H1 (cell line): Measurements from ENCODE around the gene GPR87. TPM values are rescaled to one million over a fixed set of nuclear protein-coding genes. Genes with fewer than 3 reads are reported as not detected.

ENCODE experiments used
- CTCF ChIA-PET: fragments of 300-600 bp; sonication (Branson Sonifier 250); formaldehyde crosslinking; loops from one replicate; lab custom pipeline; 2021; ENCODE audit not compliant: partially characterized antibody; lab: Charles Lee
- POLR2A ChIA-PET: fragments of 300-600 bp; sonication (Branson Sonifier 250); formaldehyde crosslinking; loops from one replicate; lab custom pipeline; 2021; ENCODE audit warnings: inconsistent platforms; ENCODE audit not compliant: partially characterized antibody; lab: Charles Lee
- DNase-seq, 2 experiments: peaks; one replicate each; pipeline versions ENCODE4 v3.0.0 to v3.0.0-alpha.2; 2010 to 2022; ENCODE audit warnings: low spot score in 2 of 2, low read depth in 1 of 2, mixed read lengths in 1 of 2
- FAIRE-seq: peaks from 2 replicates; lab custom pipeline; 2011; peaks lifted over from hg19 to GRCh38; lab: Jason Lieb, UNC
- H2AFZ ChIP-seq: 2 replicates; pipeline ENCODE4 v1.8.1; 2012; ENCODE audit warnings: low read length, inconsistent platforms
- H2AK5ac ChIP-seq: 2 replicates; pipeline ENCODE4 v1.6.1; 2013; ENCODE audit warnings: low read depth, low read length
- H2BK120ac ChIP-seq: replicated peaks from 2 replicates; pipeline ENCODE3; 2013; ENCODE audit warnings: low read depth, low read length, inconsistent platforms
- H2BK12ac ChIP-seq: 2 replicates; pipeline ENCODE4 v1.6.1; 2013; ENCODE audit warnings: low read depth, low read length
- H2BK15ac ChIP-seq: 2 replicates; pipeline ENCODE4 v1.6.1; 2013; ENCODE audit warnings: low read length
- H2BK20ac ChIP-seq: 2 replicates; pipeline ENCODE4 v1.6.1; 2013; ENCODE audit warnings: low read length
- H2BK5ac ChIP-seq: 2 replicates; pipeline ENCODE4 v1.6.1; 2013; ENCODE audit warnings: low read depth, low read length
- H3K14ac ChIP-seq: 2 replicates; pipeline ENCODE4 v1.6.1; 2013; ENCODE audit warnings: inconsistent platforms; ENCODE audit not compliant: insufficient read length
- H3K18ac ChIP-seq: 2 replicates; pipeline ENCODE4 v1.6.1; 2013; ENCODE audit warnings: low read length; ENCODE audit errors: extremely low read depth
- H3K23ac ChIP-seq: 2 replicates; pipeline ENCODE4 v1.6.1; 2013; ENCODE audit warnings: inconsistent platforms; ENCODE audit not compliant: insufficient read length
- H3K23me2 ChIP-seq: 2 replicates; pipeline ENCODE4 v1.6.1; 2013; ENCODE audit warnings: low read depth, low read length
- H3K27ac ChIP-seq: 2 replicates; pipeline ENCODE4 v1.6.1; 2011; ENCODE audit warnings: low read depth, low read length, inconsistent platforms
- H3K27me3 ChIP-seq, 4 experiments: replicated peaks in 1 of 4; 1 replicate in 1 of 4; 2 replicates in 3 of 4; pipeline versions ENCODE4 v1.6.1 to v1.8.1; 2011 to 2013; ENCODE audit warnings: low read length in 3 of 4, mild to moderate bottlenecking in 3 of 4, inconsistent platforms in 2 of 4, mixed read lengths in 2 of 4, moderate library complexity in 1 of 4; ENCODE audit not compliant: control insufficient read depth in 3 of 4, insufficient read depth in 3 of 4; ENCODE audit errors: extremely low read depth in 1 of 4
- H3K36me3 ChIP-seq, 4 experiments: 2 replicates each; pipeline versions ENCODE4 v1.6.1 to v1.8.1; 2011 to 2013; ENCODE audit warnings: mild to moderate bottlenecking in 4 of 4, low read length in 3 of 4, moderate library complexity in 2 of 4, control low read depth in 1 of 4, inconsistent platforms in 1 of 4; ENCODE audit not compliant: insufficient read depth in 4 of 4, control insufficient read depth in 2 of 4
- H3K4ac ChIP-seq: replicated peaks from 2 replicates; pipeline ENCODE3; 2013; ENCODE audit warnings: low read length, low read depth, mixed read lengths, inconsistent platforms; ENCODE audit not compliant: insufficient read length
- H3K4me1 ChIP-seq, 4 experiments: replicated peaks in 1 of 4; 1 replicate in 1 of 4; 2 replicates in 3 of 4; pipeline versions ENCODE4 v1.6.1 to v1.8.1; 2011 to 2013; ENCODE audit warnings: low read length in 3 of 4, inconsistent platforms in 2 of 4, mixed read lengths in 1 of 4; ENCODE audit not compliant: insufficient read depth in 4 of 4, control insufficient read depth in 3 of 4
- H3K4me2 ChIP-seq, 2 experiments: 2 replicates each; pipeline versions ENCODE4 v1.6.1 to v1.8.1; 2011 to 2013; ENCODE audit warnings: low read depth in 2 of 2, low read length in 2 of 2, control low read depth in 1 of 2, inconsistent platforms in 1 of 2, mild to moderate bottlenecking in 1 of 2; ENCODE audit not compliant: insufficient read depth in 1 of 2
- H3K4me3 ChIP-seq, 4 experiments: fragments of 200-600, 300-600 bp in 1 of 4; sonication (generic), shearing (Covaris generic), sonication (Bioruptor Twin) in 1 of 4; 2 replicates each; pipeline versions ENCODE4 v1.5.1 to v1.8.1; 2011 to 2016; ENCODE audit warnings: low read length in 4 of 4, low read depth in 3 of 4, control low read depth in 2 of 4, inconsistent platforms in 2 of 4, mild to moderate bottlenecking in 2 of 4, mixed read lengths in 1 of 4, moderate library complexity in 1 of 4; ENCODE audit not compliant: insufficient read depth in 2 of 4; ENCODE audit errors: extremely low read depth in 1 of 4
- H3K56ac ChIP-seq: replicated peaks from 2 replicates; pipeline ENCODE3; 2013; ENCODE audit warnings: low read depth, mild to moderate bottlenecking, mixed read lengths, low read length, inconsistent platforms; ENCODE audit not compliant: insufficient read length
- H3K79me1 ChIP-seq: 2 replicates; pipeline ENCODE4 v1.6.1; 2013; ENCODE audit warnings: low read depth, low read length, control low read depth
- H3K79me2 ChIP-seq, 2 experiments: 2 replicates each; pipeline versions ENCODE4 v1.6.1 to v1.8.1; 2012 to 2013; ENCODE audit warnings: low read length in 2 of 2, mild to moderate bottlenecking in 2 of 2, inconsistent platforms in 1 of 2; ENCODE audit not compliant: insufficient read depth in 2 of 2, control insufficient read depth in 1 of 2
- H3K9ac ChIP-seq, 4 experiments: replicated peaks in 1 of 4; 1 replicate in 1 of 4; 2 replicates in 3 of 4; pipeline versions ENCODE4 v1.6.1 to v1.8.1; 2011 to 2013; ENCODE audit warnings: low read depth in 3 of 4, low read length in 3 of 4, control low read depth in 2 of 4, mild to moderate bottlenecking in 2 of 4, moderate library complexity in 2 of 4, inconsistent platforms in 1 of 4; ENCODE audit errors: extremely low read depth in 1 of 4
- H3K9me3 ChIP-seq, 2 experiments: 2 replicates each; pipeline versions ENCODE4 v1.6.1 to v1.8.1; 2012 to 2013; ENCODE audit warnings: mild to moderate bottlenecking in 2 of 2, moderate library complexity in 2 of 2, control low read depth in 1 of 2, inconsistent platforms in 1 of 2, low read depth in 1 of 2, low read length in 1 of 2, mixed read lengths in 1 of 2; ENCODE audit not compliant: insufficient read depth in 2 of 2
- H4K20me1 ChIP-seq, 2 experiments: replicated peaks in 1 of 2; 2 replicates each; pipeline versions ENCODE3 to v1.8.1; 2011 to 2013; ENCODE audit warnings: inconsistent platforms in 2 of 2, low read length in 2 of 2, mild to moderate bottlenecking in 1 of 2; ENCODE audit not compliant: insufficient read depth in 2 of 2, control insufficient read depth in 1 of 2
- H4K5ac ChIP-seq: 2 replicates; pipeline ENCODE4 v1.6.1; 2013; ENCODE audit warnings: low read length, low read depth, mixed read lengths, inconsistent platforms; ENCODE audit not compliant: insufficient read length
- H4K8ac ChIP-seq: 2 replicates; pipeline ENCODE4 v1.8.0; 2013; ENCODE audit warnings: mild to moderate bottlenecking, moderate library complexity, low read length, inconsistent platforms; ENCODE audit not compliant: insufficient read depth; ENCODE audit errors: extremely low read depth
- H4K91ac ChIP-seq: replicated peaks from 2 replicates; pipeline ENCODE3; 2013; ENCODE audit warnings: low read length, mixed read lengths, inconsistent platforms; ENCODE audit not compliant: insufficient read length
- BRCA1 ChIP-seq: IDR thresholded peaks from 2 replicates; pipeline ENCODE4 v1.6.1; 2012; ENCODE audit warnings: low read depth, low read length, improper control_type of control experiment
- CHD2 ChIP-seq: IDR thresholded peaks from 2 replicates; pipeline ENCODE4 v1.6.1; 2012; ENCODE audit warnings: low read length, improper control_type of control experiment
- E2F6 ChIP-seq: IDR thresholded peaks from 2 replicates; pipeline ENCODE4 v1.6.1; 2012; ENCODE audit warnings: inconsistent platforms
- EGR1 ChIP-seq: IDR thresholded peaks from 2 replicates; pipeline ENCODE4 v1.6.1; 2011; ENCODE audit warnings: low read depth, low read length, borderline replicate concordance
- MAFK ChIP-seq: IDR thresholded peaks from 2 replicates; pipeline ENCODE4 v1.6.1; 2012; ENCODE audit warnings: low read depth, mild to moderate bottlenecking, improper control_type of control experiment, low read length
- RXRA ChIP-seq: IDR thresholded peaks from 2 replicates; pipeline ENCODE4 v1.6.1; 2011; ENCODE audit warnings: low read depth, mild to moderate bottlenecking, low read length, moderate library complexity; ENCODE audit not compliant: insufficient read depth
- SAP30 ChIP-seq: fragments of 300-600 bp; sonication (generic); IDR thresholded peaks from 2 replicates; pipeline ENCODE4 v1.7.1; 2012; ENCODE audit warnings: low read length, moderate library complexity, mild to moderate bottlenecking, inconsistent platforms; ENCODE audit not compliant: insufficient read depth, insufficient replicate concordance
- SIRT6 ChIP-seq: IDR thresholded peaks from one replicate; pipeline ENCODE4 v1.7.1; 2012; ENCODE audit warnings: low read length, inconsistent platforms
- SP2 ChIP-seq: IDR thresholded peaks from 2 replicates; pipeline ENCODE4 v1.6.1; 2012; ENCODE audit warnings: mild to moderate bottlenecking, low read length, inconsistent platforms
- SP4 ChIP-seq: IDR thresholded peaks from 2 replicates; pipeline ENCODE4 v1.6.1; 2012; ENCODE audit warnings: low read length, inconsistent platforms
- WGBS, 2 experiments: shearing (Covaris generic) in 1 of 2; methylation state at CpG; one replicate each; pipeline versions ENCODE4 v1.1.6 to v1.1.7; 2013 to 2015; ENCODE audit warnings: low lambda C conversion rate in 2 of 2, mixed read lengths in 2 of 2, inconsistent platforms in 1 of 2, low coverage in 1 of 2, missing lambda C conversion rate in 1 of 2; ENCODE audit not compliant: insufficient replicate concordance in 2 of 2, insufficient coverage in 1 of 2, insufficient read length in 1 of 2; ENCODE audit errors: extremely low coverage in 1 of 2, missing lambda C conversion rate in 1 of 2; 5-methylcytosine and 5-hydroxymethylcytosine counted together
- polyA plus RNA-seq, 7 experiments: library from polyadenylated mRNA; depleted of rRNA in 3 of 7; stranded (reverse) in 5 of 7; unstranded in 2 of 7; fragments of >200 nt in 5 of 7; fragments of 200-250 nt in 2 of 7; gene quantifications; 1 replicate in 5 of 7; 2 replicates in 1 of 7; 4 replicates in 1 of 7; pipeline versions ENCODE4 v1.2.1 to v1.2.3, GENCODE V29; 2011 to 2013; ENCODE audit warnings: missing spikeins in 2 of 7, mixed read lengths in 2 of 7
- total RNA-seq: library from RNA; stranded (reverse); fragmentation: NEBNext Ultra II Directional; extraction: Animal tissue kit (Norgen Biotek cat#: 25700); gene quantifications from 2 replicates; pipeline ENCODE4 v1.2.1, GENCODE V29; 2021

Gene GPR87
- total and polyA plus RNA-seq, 2 of the 8 experiments (the other 6 are each of a cell fraction or from before 2014, with no cell fraction given), result 0.05 TPM; not detected in 1

- Histone ChIP-seq H3K4me1 (peaks cover 0 to 10% (median 5%) of the 10 kb centered on the region in 4 experiments; a peak in 3 of 7 replicates), H4K5ac (no peak overlapping the region), H3K23me2 (no peaks in the 10 kb centered on the region), H3K4me3 (no peak overlapping the region), H4K20me1 (no peaks in the 10 kb centered on the region), H2BK120ac (no peak overlapping the region), H3K36me3 (peaks cover 0 to 6% (median 4%) of the 10 kb centered on the region in 4 experiments; a peak in 4 of 8 replicates), H3K9me3 (no peaks in the 10 kb centered on the region), H3K18ac (no peak overlapping the region), H3K79me1 (no peaks in the 10 kb centered on the region), H4K91ac (no peak overlapping the region), H3K79me2 (no peaks in the 10 kb centered on the region), H3K9ac (no peak overlapping the region), H3K23ac (no peak overlapping the region), H3K56ac (no peak overlapping the region), H2BK5ac (no peak overlapping the region), H2AK5ac (no peak overlapping the region), H2BK12ac (no peak overlapping the region), H3K27me3 (no peaks in the 10 kb centered on the region), H4K8ac (no peak overlapping the region), H2AFZ (no peak overlapping the region), H2BK15ac (no peak overlapping the region), H3K4ac (no peak overlapping the region), H2BK20ac (no peak overlapping the region), H3K4me2 (no peak overlapping the region), H3K14ac (no peak overlapping the region), H3K27ac (no peak overlapping the region)
- CTCF ChIA-PET, result interaction anchor here (1.1 to 1.7 kb wide), 3 partner anchors 17 to 28 kb away, joined by 3 read pairs; no protein-coding TSS in a partner anchor
- POLR2A ChIA-PET, result no interaction called here
- no peak for DNase-seq
- FAIRE-seq, result no peak
- TF ChIP-seq SP4, result no peak
- no peak for TF ChIP-seq MAFK
- no peak for TF ChIP-seq E2F6
- TF ChIP-seq RXRA, result no peak
- no peak for TF ChIP-seq EGR1
- TF ChIP-seq SAP30, result no peak
- no peak for TF ChIP-seq BRCA1
- TF ChIP-seq SIRT6, result no peak
- no peak for TF ChIP-seq SP2
- no peak for TF ChIP-seq CHD2
- 90% methylated on average over 1 of the region's 1 CpG; no CpG with 5 or more reads in 1 of the 2 experiments for WGBS, 2 experiments
Measured at GRCh38 chr3:151351219-151351618, 34.6 kb upstream of the GPR87 start.
